K562 (cell line): ENCODE data around the gene COQ3. TPM values are rescaled to one million over a fixed set of nuclear protein-coding genes. Genes with fewer than 3 reads are reported as not detected.

Source experiments
- CEBPB ChIP-seq: fragments of 450-650 bp; IDR thresholded peaks from 2 replicates; pipeline ENCODE4 v1.6.1; 2016; ENCODE audit warnings: missing genetic modification characterization, missing compliant biosample characterization
- LARP7 ChIP-seq: fragments of 450-650 bp; IDR thresholded peaks from 2 replicates; pipeline ENCODE4 v1.6.1; 2016
- LEF1 ChIP-seq: fragments of 450-650 bp; IDR thresholded peaks from 2 replicates; pipeline ENCODE4 v1.6.1; 2016; ENCODE audit warnings: mild to moderate bottlenecking
- PML ChIP-seq: IDR thresholded peaks from 2 replicates; pipeline ENCODE4 v1.6.1; 2012; ENCODE audit warnings: low read length, inconsistent platforms
- SRSF1 ChIP-seq: fragments of 200-400 bp; formaldehyde crosslinking; IDR thresholded peaks from 2 replicates; pipeline ENCODE4 v1.6.1; 2017; ENCODE audit warnings: mild to moderate bottlenecking, low read depth, low read length, moderate library complexity
- ZNF263 ChIP-seq: sonication (generic); formaldehyde crosslinking; IDR thresholded peaks from 2 replicates; pipeline ENCODE4 v1.8.0; 2022; ENCODE audit warnings: mild to moderate bottlenecking, missing genetic modification reagents, borderline replicate concordance
- polyA plus RNA-seq, 8 experiments: library from polyadenylated mRNA; depleted of rRNA in 4 of 8; stranded (reverse) in 5 of 8; unstranded in 3 of 8; fragments of >200 nt; fragmentation: Nextera tagmentation in 2 of 8; fragmentation: Illumina TruSeq in 1 of 8; extraction: Ambion mirVana in 2 of 8; extraction: Trizol in 1 of 8; gene quantifications; 2 replicates each; pipeline versions ENCODE4 v1.2.1 to v1.2.3, GENCODE V29; 2011 to 2014; ENCODE audit warnings: inconsistent platforms in 1 of 8, missing spikeins in 1 of 8
- total RNA-seq, 7 experiments: library from RNA; depleted of rRNA in 6 of 7; stranded (reverse); fragments of >200 nt in 6 of 7; fragmentation: Illumina TruSeq in 2 of 7; extraction: Trizol in 2 of 7; gene quantifications; 2 replicates each; pipeline versions ENCODE4 v1.2.1 to v1.2.3, GENCODE V29; 2011 to 2021; ENCODE audit warnings: low replicate concordance in 1 of 7
- TF ChIP-seq, protein P1 (sequence below): fragments of 250-450 bp; sonication (Bioruptor Pico); IDR thresholded peaks from 2 replicates; pipeline ENCODE4 v1.4.0; 2020
- TF ChIP-seq, protein P2 (sequence below): IDR thresholded peaks from 3 replicates; pipeline ENCODE4 v1.6.1; 2011; ENCODE audit warnings: borderline replicate concordance, mild to moderate bottlenecking, moderate library complexity; ENCODE audit not compliant: insufficient read length; ENCODE audit errors: extremely low read depth
- TF ChIP-seq, protein P3 (sequence below): sonication (generic); formaldehyde crosslinking; IDR thresholded peaks from 2 replicates; pipeline ENCODE4 v1.9.0; 2022; ENCODE audit warnings: mild to moderate bottlenecking, missing genetic modification reagents
- TF ChIP-seq, protein P4 (sequence below): fragments of 250-450 bp; sonication (Bioruptor Pico); IDR thresholded peaks from 2 replicates; pipeline ENCODE4 v1.9.0; 2021; ENCODE audit warnings: mild to moderate bottlenecking
- TF ChIP-seq, protein P5 (sequence below), 2 experiments: IDR thresholded peaks; 2 replicates each; pipeline ENCODE4 v1.6.1; 2012; ENCODE audit warnings: improper control_type of control experiment in 2 of 2, low read depth in 2 of 2, low read length in 2 of 2, borderline replicate concordance in 1 of 2
- TF ChIP-seq, protein P6 (sequence below): sonication (generic); formaldehyde crosslinking; IDR thresholded peaks from 2 replicates; pipeline ENCODE4 v1.4.0; 2020; ENCODE audit warnings: mild to moderate bottlenecking, missing genetic modification reagents

The COQ3 gene
- total and polyA plus RNA-seq, 9 of the 15 experiments (the other 6 are each of a cell fraction or from before 2014, with no cell fraction given) = 16.9 to 137 (median 33.9) TPM

DNA sequence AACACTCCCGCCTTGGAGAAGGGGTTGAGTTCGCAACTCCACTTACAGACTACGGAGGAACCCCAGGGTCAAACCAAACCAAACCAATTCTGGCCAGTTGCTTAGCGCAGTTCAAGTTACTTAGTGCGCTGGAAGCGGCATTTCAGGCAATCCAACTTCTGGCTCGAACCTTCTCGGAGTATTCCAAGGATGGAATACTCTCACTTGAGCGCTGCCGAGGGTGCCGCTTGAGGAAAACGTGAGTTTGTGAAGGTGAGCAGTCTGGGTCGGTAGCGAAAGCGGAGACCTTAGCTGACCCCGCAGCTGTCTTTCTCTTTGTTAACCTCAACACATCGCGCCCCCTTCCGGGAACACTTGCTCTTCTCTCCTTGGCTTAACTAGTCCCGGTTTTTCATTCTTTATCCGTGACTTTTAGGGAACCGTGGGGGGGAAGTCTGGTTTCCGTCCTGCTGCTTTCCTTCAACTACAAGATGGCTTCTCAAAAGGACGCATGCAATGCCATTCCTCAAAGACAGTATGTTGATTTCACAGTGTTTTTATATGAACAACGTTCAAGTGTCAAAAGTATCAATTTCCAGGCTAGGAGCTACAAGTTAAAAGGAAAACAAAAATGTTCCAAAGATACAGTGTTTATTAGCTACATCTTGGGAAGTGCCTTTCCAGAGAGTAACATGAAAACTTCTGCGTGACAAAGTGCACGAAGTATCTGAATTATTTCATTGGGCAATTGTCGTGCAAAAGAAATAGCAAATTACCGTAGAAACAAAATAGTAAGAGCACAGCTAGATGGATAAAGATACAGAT is 31.9 kb upstream of the COQ3 start (continued):
- TF ChIP-seq, protein P1, sequence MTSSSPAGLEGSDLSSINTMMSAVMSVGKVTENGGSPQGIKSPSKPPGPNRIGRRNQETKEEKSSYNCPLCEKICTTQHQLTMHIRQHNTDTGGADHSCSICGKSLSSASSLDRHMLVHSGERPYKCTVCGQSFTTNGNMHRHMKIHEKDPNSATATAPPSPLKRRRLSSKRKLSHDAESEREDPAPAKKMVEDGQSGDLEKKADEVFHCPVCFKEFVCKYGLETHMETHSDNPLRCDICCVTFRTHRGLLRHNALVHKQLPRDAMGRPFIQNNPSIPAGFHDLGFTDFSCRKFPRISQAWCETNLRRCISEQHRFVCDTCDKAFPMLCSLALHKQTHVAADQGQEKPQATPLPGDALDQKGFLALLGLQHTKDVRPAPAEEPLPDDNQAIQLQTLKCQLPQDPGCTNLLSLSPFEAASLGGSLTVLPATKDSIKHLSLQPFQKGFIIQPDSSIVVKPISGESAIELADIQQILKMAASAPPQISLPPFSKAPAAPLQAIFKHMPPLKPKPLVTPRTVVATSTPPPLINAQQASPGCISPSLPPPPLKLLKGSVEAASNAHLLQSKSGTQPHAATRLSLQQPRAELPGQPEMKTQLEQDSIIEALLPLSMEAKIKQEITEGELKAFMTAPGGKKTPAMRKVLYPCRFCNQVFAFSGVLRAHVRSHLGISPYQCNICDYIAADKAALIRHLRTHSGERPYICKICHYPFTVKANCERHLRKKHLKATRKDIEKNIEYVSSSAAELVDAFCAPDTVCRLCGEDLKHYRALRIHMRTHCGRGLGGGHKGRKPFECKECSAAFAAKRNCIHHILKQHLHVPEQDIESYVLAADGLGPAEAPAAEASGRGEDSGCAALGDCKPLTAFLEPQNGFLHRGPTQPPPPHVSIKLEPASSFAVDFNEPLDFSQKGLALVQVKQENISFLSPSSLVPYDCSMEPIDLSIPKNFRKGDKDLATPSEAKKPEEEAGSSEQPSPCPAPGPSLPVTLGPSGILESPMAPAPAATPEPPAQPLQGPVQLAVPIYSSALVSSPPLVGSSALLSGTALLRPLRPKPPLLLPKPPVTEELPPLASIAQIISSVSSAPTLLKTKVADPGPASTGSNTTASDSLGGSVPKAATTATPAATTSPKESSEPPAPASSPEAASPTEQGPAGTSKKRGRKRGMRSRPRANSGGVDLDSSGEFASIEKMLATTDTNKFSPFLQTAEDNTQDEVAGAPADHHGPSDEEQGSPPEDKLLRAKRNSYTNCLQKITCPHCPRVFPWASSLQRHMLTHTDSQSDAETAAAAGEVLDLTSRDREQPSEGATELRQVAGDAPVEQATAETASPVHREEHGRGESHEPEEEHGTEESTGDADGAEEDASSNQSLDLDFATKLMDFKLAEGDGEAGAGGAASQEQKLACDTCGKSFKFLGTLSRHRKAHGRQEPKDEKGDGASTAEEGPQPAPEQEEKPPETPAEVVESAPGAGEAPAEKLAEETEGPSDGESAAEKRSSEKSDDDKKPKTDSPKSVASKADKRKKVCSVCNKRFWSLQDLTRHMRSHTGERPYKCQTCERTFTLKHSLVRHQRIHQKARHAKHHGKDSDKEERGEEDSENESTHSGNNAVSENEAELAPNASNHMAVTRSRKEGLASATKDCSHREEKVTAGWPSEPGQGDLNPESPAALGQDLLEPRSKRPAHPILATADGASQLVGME (CRISPR knock-in tag) = no peak
- TF ChIP-seq, protein P2, sequence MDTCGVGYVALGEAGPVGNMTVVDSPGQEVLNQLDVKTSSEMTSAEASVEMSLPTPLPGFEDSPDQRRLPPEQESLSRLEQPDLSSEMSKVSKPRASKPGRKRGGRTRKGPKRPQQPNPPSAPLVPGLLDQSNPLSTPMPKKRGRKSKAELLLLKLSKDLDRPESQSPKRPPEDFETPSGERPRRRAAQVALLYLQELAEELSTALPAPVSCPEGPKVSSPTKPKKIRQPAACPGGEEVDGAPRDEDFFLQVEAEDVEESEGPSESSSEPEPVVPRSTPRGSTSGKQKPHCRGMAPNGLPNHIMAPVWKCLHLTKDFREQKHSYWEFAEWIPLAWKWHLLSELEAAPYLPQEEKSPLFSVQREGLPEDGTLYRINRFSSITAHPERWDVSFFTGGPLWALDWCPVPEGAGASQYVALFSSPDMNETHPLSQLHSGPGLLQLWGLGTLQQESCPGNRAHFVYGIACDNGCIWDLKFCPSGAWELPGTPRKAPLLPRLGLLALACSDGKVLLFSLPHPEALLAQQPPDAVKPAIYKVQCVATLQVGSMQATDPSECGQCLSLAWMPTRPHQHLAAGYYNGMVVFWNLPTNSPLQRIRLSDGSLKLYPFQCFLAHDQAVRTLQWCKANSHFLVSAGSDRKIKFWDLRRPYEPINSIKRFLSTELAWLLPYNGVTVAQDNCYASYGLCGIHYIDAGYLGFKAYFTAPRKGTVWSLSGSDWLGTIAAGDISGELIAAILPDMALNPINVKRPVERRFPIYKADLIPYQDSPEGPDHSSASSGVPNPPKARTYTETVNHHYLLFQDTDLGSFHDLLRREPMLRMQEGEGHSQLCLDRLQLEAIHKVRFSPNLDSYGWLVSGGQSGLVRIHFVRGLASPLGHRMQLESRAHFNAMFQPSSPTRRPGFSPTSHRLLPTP = no peak
- TF ChIP-seq SRSF1 (no peak), LARP7 (no peak), LEF1 (peak; percentile 70; the same call in 1 of the 2 replicates), PML (no peak), ZNF263 (CRISPR knock-in tag) (no peak), CEBPB (tag) (no peak)
- TF ChIP-seq, protein P3, sequence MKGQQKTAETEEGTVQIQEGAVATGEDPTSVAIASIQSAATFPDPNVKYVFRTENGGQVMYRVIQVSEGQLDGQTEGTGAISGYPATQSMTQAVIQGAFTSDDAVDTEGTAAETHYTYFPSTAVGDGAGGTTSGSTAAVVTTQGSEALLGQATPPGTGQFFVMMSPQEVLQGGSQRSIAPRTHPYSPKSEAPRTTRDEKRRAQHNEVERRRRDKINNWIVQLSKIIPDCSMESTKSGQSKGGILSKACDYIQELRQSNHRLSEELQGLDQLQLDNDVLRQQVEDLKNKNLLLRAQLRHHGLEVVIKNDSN (CRISPR knock-in tag) = no peak
- TF ChIP-seq, protein P4, sequence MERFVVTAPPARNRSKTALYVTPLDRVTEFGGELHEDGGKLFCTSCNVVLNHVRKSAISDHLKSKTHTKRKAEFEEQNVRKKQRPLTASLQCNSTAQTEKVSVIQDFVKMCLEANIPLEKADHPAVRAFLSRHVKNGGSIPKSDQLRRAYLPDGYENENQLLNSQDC (CRISPR knock-in tag) = no peak
- TF ChIP-seq, protein P5, sequence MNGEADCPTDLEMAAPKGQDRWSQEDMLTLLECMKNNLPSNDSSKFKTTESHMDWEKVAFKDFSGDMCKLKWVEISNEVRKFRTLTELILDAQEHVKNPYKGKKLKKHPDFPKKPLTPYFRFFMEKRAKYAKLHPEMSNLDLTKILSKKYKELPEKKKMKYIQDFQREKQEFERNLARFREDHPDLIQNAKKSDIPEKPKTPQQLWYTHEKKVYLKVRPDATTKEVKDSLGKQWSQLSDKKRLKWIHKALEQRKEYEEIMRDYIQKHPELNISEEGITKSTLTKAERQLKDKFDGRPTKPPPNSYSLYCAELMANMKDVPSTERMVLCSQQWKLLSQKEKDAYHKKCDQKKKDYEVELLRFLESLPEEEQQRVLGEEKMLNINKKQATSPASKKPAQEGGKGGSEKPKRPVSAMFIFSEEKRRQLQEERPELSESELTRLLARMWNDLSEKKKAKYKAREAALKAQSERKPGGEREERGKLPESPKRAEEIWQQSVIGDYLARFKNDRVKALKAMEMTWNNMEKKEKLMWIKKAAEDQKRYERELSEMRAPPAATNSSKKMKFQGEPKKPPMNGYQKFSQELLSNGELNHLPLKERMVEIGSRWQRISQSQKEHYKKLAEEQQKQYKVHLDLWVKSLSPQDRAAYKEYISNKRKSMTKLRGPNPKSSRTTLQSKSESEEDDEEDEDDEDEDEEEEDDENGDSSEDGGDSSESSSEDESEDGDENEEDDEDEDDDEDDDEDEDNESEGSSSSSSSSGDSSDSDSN (IDR thresholded peaks at IDR 0.05; ENCODE audit: borderline replicate concordance in 1 of 2, low read depth in 2 of 2, low read length in 2 of 2) = 0 out of 4 replicates have a peak, but pooled peaks of 1 of the 2 experiments have one; percentile 34
- TF ChIP-seq, protein P6, sequence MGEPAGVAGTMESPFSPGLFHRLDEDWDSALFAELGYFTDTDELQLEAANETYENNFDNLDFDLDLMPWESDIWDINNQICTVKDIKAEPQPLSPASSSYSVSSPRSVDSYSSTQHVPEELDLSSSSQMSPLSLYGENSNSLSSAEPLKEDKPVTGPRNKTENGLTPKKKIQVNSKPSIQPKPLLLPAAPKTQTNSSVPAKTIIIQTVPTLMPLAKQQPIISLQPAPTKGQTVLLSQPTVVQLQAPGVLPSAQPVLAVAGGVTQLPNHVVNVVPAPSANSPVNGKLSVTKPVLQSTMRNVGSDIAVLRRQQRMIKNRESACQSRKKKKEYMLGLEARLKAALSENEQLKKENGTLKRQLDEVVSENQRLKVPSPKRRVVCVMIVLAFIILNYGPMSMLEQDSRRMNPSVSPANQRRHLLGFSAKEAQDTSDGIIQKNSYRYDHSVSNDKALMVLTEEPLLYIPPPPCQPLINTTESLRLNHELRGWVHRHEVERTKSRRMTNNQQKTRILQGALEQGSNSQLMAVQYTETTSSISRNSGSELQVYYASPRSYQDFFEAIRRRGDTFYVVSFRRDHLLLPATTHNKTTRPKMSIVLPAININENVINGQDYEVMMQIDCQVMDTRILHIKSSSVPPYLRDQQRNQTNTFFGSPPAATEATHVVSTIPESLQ (CRISPR knock-in tag) = no peak
